Neural cell (in vitro differentiated cells): ENCODE results near the gene PLA2G15. TPM values are rescaled to one million over a fixed set of nuclear protein-coding genes. Genes with fewer than 3 reads are reported as not detected.

Experiments
- H2AFZ ChIP-seq: fragments of 200-600, 300-800 bp; sonication (generic), shearing (Covaris generic); 2 replicates; pipeline ENCODE4 v1.6.0; 2014; ENCODE audit warnings: low read depth, mild to moderate bottlenecking, antibody characterized with exemption, low read length, moderate library complexity
- H3F3A ChIP-seq: fragments of 200-600 bp; shearing (Covaris generic); 2 replicates; pipeline ENCODE4 v1.6.1; 2016; ENCODE audit warnings: mild to moderate bottlenecking, moderate library complexity, mixed read lengths, antibody characterized with exemption, low read length; ENCODE audit not compliant: insufficient read depth, poor library complexity, severe bottlenecking
- H3K27ac ChIP-seq: fragments of 200-600, 300-800 bp; sonication (generic), shearing (Covaris generic); 2 replicates; pipeline ENCODE4 v1.5.1; 2014; ENCODE audit warnings: mild to moderate bottlenecking, low read length, moderate library complexity
- H3K27me3 ChIP-seq: fragments of 300-800, 200-600 bp; sonication (generic), shearing (Covaris generic); 2 replicates; pipeline ENCODE4 v1.6.0; 2014; ENCODE audit warnings: mild to moderate bottlenecking, low read depth, low read length, moderate library complexity; ENCODE audit not compliant: insufficient read depth
- H3K36me3 ChIP-seq: fragments of 300-800, 200-600 bp; sonication (generic), shearing (Covaris generic); 2 replicates; pipeline ENCODE4 v1.5.1; 2014; ENCODE audit warnings: mild to moderate bottlenecking, antibody characterized with exemption, low read length, moderate library complexity; ENCODE audit not compliant: insufficient read depth
- H3K4me2 ChIP-seq: fragments of 300-800, 200-600 bp; sonication (generic), shearing (Covaris generic); 2 replicates; pipeline ENCODE4 v1.6.0; 2014; ENCODE audit warnings: mild to moderate bottlenecking, low read length
- H3K4me3 ChIP-seq: fragments of 300-800, 200-600 bp; sonication (generic), shearing (Covaris generic); 2 replicates; pipeline ENCODE4 v1.5.1; 2014; ENCODE audit warnings: mild to moderate bottlenecking, low read length, moderate library complexity
- H3K79me2 ChIP-seq: fragments of 200-600 bp; shearing (Covaris generic); replicated peaks from 2 replicates; pipeline ENCODE4 v1.6.0; 2014; ENCODE audit warnings: mild to moderate bottlenecking, low read length, moderate library complexity; ENCODE audit not compliant: insufficient read depth
- H3K9ac ChIP-seq: fragments of 300-800, 200-600 bp; sonication (generic), shearing (Covaris generic); 2 replicates; pipeline ENCODE4 v1.6.1; 2016; ENCODE audit warnings: mild to moderate bottlenecking, low read length, mixed read lengths
- H3K9me2 ChIP-seq: fragments of 200-600 bp; shearing (Covaris generic); 2 replicates; pipeline ENCODE4 v1.6.1; 2016; ENCODE audit warnings: mild to moderate bottlenecking, low read length, mixed read lengths; ENCODE audit not compliant: insufficient read depth
- H3K9me3 ChIP-seq: fragments of 200-600, 300-800 bp; sonication (generic), shearing (Covaris generic); 2 replicates; pipeline ENCODE4 v1.6.1; 2016; ENCODE audit warnings: mild to moderate bottlenecking, mixed run types, low read length, moderate library complexity, mixed read lengths
- H4K20me1 ChIP-seq: fragments of 200-600 bp; shearing (Covaris generic); 2 replicates; pipeline ENCODE4 v1.6.1; 2016; ENCODE audit warnings: mild to moderate bottlenecking, mixed run types; ENCODE audit not compliant: insufficient read depth
- EP300 ChIP-seq: fragments of 450-650 bp; conservative IDR thresholded peaks from 2 replicates; pipeline ENCODE4 v1.6.1; 2014; ENCODE audit warnings: antibody characterized with exemption, mild to moderate bottlenecking, moderate library complexity; ENCODE audit not compliant: poor library complexity, severe bottlenecking
- EZH2 ChIP-seq: fragments of 200-600, 300-800 bp; shearing (Covaris generic), sonication (generic); IDR thresholded peaks from 2 replicates; pipeline ENCODE4 v1.6.1; 2014; ENCODE audit warnings: antibody characterized with exemption, low read length, borderline replicate concordance, mild to moderate bottlenecking; ENCODE audit not compliant: insufficient read depth, poor library complexity, severe bottlenecking
- MXI1 ChIP-seq: fragments of 450-650 bp; conservative IDR thresholded peaks from 2 replicates; pipeline ENCODE4 v1.6.1; 2014; ENCODE audit warnings: antibody characterized with exemption, mild to moderate bottlenecking; ENCODE audit not compliant: poor library complexity, severe bottlenecking
- POLR2AphosphoS5 ChIP-seq: IDR thresholded peaks from 2 replicates; pipeline ENCODE4 v1.6.1; 2012
- RAD21 ChIP-seq: fragments of 450-650 bp; conservative IDR thresholded peaks from 2 replicates; pipeline ENCODE4 v1.6.1; 2014; ENCODE audit warnings: antibody characterized with exemption, mild to moderate bottlenecking, moderate library complexity
- SMC3 ChIP-seq: fragments of 450-650 bp; conservative IDR thresholded peaks from 2 replicates; pipeline ENCODE4 v1.6.1; 2014; ENCODE audit warnings: antibody characterized with exemption, mild to moderate bottlenecking, moderate library complexity; ENCODE audit not compliant: poor library complexity
- TAF1 ChIP-seq: IDR thresholded peaks from 2 replicates; pipeline ENCODE4 v1.6.1; 2012; ENCODE audit warnings: low read depth
- polyA plus RNA-seq: library from polyadenylated mRNA; depleted of rRNA; stranded (reverse); fragments of >200 nt; gene quantifications from 2 replicates; pipeline ENCODE4 v1.2.3, GENCODE V29; 2014
- TF ChIP-seq, protein P1 (sequence below): IDR thresholded peaks from 2 replicates; pipeline ENCODE4 v1.6.1; 2012; ENCODE audit warnings: borderline replicate concordance
- TF ChIP-seq, protein P2 (sequence below): fragments of 450-650 bp; IDR thresholded peaks from 2 replicates; pipeline ENCODE4 v1.5.1; 2014; ENCODE audit warnings: antibody characterized with exemption, mild to moderate bottlenecking, moderate library complexity; ENCODE audit not compliant: poor library complexity, severe bottlenecking

PLA2G15 gene
- polyA plus RNA-seq, 1 donor from 2014 or later: 19.6 TPM

DNA sequence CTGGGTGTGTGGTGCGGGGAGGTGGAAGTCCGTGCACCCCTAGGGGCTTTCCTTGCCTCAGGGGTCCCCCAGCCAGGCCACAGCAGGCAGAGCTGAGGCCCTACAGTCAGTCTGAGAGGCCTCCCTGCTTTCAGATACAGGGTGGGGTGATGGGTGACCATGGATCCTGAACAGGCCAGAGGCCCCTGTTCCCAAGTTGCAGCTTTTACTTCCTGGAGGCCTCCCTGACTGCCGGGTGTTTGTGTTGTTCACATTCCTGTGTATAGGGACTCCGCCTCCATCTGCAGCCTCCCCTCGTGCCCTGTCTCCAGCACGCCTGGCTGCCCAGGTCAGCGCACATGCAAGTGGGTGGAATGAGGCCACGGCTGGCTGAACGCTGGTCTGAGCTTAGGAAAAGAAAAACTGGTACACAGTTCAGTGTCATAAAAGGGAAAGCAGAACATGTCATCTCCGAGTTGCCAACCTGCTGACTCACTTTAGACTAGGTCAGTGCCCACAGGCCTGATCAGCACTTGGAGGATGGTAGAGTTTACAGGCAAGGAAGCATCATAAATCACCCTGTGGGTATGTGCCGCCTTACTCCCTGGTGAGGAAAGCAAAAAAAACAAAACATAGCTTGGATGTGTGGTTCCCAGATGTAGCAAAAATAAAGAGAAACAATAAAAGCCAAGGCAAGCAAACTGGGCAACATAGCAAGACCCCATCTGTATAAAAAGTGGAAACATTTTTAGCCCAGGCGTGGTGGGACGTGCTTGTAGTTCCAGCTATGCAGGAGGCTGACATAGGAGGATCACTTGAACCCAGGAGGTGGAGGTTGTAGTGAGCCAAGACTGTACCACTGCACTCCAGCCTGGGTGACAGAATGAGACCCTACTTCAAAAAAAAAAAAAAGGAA, 13.0 kb downstream of the PLA2G15 start:
- Histone ChIP-seq H3K9ac (no peak overlapping the region), H3K36me3 (no peaks in the 10 kb centered on the region), H3K4me3 (no peak overlapping the region), H3K9me2 (no peaks in the 10 kb centered on the region), H4K20me1 (no peaks in the 10 kb centered on the region), H3F3A (no peaks in the 10 kb centered on the region), H2AFZ (no peak overlapping the region), H3K79me2 (no peaks in the 10 kb centered on the region), H3K27ac (no peak overlapping the region), H3K4me2 (no peak overlapping the region), H3K9me3 (no peaks in the 10 kb centered on the region), H3K27me3 (no peaks in the 10 kb centered on the region)
- TF ChIP-seq, protein P1, sequence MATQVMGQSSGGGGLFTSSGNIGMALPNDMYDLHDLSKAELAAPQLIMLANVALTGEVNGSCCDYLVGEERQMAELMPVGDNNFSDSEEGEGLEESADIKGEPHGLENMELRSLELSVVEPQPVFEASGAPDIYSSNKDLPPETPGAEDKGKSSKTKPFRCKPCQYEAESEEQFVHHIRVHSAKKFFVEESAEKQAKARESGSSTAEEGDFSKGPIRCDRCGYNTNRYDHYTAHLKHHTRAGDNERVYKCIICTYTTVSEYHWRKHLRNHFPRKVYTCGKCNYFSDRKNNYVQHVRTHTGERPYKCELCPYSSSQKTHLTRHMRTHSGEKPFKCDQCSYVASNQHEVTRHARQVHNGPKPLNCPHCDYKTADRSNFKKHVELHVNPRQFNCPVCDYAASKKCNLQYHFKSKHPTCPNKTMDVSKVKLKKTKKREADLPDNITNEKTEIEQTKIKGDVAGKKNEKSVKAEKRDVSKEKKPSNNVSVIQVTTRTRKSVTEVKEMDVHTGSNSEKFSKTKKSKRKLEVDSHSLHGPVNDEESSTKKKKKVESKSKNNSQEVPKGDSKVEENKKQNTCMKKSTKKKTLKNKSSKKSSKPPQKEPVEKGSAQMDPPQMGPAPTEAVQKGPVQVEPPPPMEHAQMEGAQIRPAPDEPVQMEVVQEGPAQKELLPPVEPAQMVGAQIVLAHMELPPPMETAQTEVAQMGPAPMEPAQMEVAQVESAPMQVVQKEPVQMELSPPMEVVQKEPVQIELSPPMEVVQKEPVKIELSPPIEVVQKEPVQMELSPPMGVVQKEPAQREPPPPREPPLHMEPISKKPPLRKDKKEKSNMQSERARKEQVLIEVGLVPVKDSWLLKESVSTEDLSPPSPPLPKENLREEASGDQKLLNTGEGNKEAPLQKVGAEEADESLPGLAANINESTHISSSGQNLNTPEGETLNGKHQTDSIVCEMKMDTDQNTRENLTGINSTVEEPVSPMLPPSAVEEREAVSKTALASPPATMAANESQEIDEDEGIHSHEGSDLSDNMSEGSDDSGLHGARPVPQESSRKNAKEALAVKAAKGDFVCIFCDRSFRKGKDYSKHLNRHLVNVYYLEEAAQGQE: no peak
- no peak for TF ChIP-seq RAD21
- no peak for TF ChIP-seq EP300
- no peak for TF ChIP-seq POLR2AphosphoS5
- no peak for TF ChIP-seq MXI1
- TF ChIP-seq TAF1: no peak
- TF ChIP-seq SMC3: no peak
- TF ChIP-seq, protein P2, sequence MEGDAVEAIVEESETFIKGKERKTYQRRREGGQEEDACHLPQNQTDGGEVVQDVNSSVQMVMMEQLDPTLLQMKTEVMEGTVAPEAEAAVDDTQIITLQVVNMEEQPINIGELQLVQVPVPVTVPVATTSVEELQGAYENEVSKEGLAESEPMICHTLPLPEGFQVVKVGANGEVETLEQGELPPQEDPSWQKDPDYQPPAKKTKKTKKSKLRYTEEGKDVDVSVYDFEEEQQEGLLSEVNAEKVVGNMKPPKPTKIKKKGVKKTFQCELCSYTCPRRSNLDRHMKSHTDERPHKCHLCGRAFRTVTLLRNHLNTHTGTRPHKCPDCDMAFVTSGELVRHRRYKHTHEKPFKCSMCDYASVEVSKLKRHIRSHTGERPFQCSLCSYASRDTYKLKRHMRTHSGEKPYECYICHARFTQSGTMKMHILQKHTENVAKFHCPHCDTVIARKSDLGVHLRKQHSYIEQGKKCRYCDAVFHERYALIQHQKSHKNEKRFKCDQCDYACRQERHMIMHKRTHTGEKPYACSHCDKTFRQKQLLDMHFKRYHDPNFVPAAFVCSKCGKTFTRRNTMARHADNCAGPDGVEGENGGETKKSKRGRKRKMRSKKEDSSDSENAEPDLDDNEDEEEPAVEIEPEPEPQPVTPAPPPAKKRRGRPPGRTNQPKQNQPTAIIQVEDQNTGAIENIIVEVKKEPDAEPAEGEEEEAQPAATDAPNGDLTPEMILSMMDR: no peak
- TF ChIP-seq EZH2: no peak

DNA sequence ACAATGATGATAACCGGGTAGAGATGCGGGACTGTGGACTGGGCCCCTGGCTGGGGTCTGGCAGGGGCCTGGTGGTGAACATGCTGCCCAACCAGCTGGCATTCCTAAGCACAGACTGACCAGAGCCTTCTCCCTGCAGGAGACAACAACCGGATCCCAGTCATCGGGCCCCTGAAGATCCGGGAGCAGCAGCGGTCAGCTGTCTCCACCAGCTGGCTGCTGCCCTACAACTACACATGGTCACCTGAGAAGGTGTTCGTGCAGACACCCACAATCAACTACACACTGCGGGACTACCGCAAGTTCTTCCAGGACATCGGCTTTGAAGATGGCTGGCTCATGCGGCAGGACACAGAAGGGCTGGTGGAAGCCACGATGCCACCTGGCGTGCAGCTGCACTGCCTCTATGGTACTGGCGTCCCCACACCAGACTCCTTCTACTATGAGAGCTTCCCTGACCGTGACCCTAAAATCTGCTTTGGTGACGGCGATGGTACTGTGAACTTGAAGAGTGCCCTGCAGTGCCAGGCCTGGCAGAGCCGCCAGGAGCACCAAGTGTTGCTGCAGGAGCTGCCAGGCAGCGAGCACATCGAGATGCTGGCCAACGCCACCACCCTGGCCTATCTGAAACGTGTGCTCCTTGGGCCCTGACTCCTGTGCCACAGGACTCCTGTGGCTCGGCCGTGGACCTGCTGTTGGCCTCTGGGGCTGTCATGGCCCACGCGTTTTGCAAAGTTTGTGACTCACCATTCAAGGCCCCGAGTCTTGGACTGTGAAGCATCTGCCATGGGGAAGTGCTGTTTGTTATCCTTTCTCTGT, 14.0 kb downstream of the PLA2G15 start:
- Histone ChIP-seq H3K9ac (no peak overlapping the region), H3K4me2 (no peak overlapping the region), H2AFZ (no peak overlapping the region), H3K9me2 (no peaks in the 10 kb centered on the region), H3K79me2 (no peaks in the 10 kb centered on the region), H3K36me3 (no peaks in the 10 kb centered on the region), H3K27me3 (no peaks in the 10 kb centered on the region), H3K4me3 (no peak overlapping the region), H3K9me3 (no peaks in the 10 kb centered on the region), H4K20me1 (no peaks in the 10 kb centered on the region), H3K27ac (no peak overlapping the region), H3F3A (peaks cover 3% of the 10 kb centered on the region)
- TF ChIP-seq SMC3 (no peak), TAF1 (no peak), MXI1 (no peak), EP300 (no peak), RAD21 (no peak)
- TF ChIP-seq, protein P2: no peak
